Femur (tissue), 1 donor: Measurements from ENCODE around the gene GHSR.

Experiments used
- DNase-seq: peaks from one replicate; pipeline ENCODE4 v3.0.0-alpha.2; 2017

Gene GHSR

GRCh38 chr3:172415323-172415722, 32.9 kb downstream of the GHSR start:
- no peak for DNase-seq

GRCh38 chr3:172411478-172411947, 36.7 kb downstream of the GHSR start:
- no peak for DNase-seq

GRCh38 chr3:172410702-172411477, 37.4 kb downstream of the GHSR start:
- DNase-seq = no peak

GRCh38 chr3:172407872-172408271, 40.4 kb downstream of the GHSR start:
- no peak for DNase-seq

GRCh38 chr3:172405914-172406313, 42.3 kb downstream of the GHSR start:
- no peak for DNase-seq

GRCh38 chr3:172404237-172404962, 43.9 kb downstream of the GHSR start:
- DNase-seq = no peak

GRCh38 chr3:172402892-172403643, 45.2 kb downstream of the GHSR start:
- DNase-seq = no peak

- DNase-seq = no peak
Measured at GRCh38 chr3:172402090-172402489, 46.2 kb downstream of the GHSR start.

GRCh38 chr3:172398484-172398883, 49.8 kb downstream of the GHSR start:
- DNase-seq = no peak

- no peak for DNase-seq
Measured at GRCh38 chr3:172397716-172398405, 50.4 kb downstream of the GHSR start.

GRCh38 chr3:172396400-172396799, 51.9 kb downstream of the GHSR start:
- no peak for DNase-seq

GRCh38 chr3:172394692-172395091, 53.6 kb downstream of the GHSR start:
- DNase-seq = no peak
